Left lung (tissue), 10 donors: ENCODE measurements around the gene YIF1A. TPM values are rescaled to one million over a fixed set of nuclear protein-coding genes. Genes with fewer than 3 reads are reported as not detected.

ENCODE experiments used
- ATAC-seq: fragments of 200-7000 bp; cut with Tn5 transposase; one replicate; pipeline ENCODE4 v1.9.1; 2020; ENCODE audit warnings: moderate library complexity
- DNase-seq, 4 donors: peaks; one replicate each; pipeline ENCODE4 v3.0.0-alpha.2; 2013 to 2020
- H3K27ac ChIP-seq, 2 donors: fragments of 200-600 bp; sonication (generic) in 1 of 2; one replicate each; pipeline versions ENCODE4 v1.5.0 to v1.8.0; 2020 to 2021
- H3K27me3 ChIP-seq, 2 donors: fragments of 200-600 bp; sonication (generic) in 1 of 2; one replicate each; pipeline versions ENCODE4 v1.5.0 to v1.8.0; 2020 to 2021
- H3K36me3 ChIP-seq, 2 donors: fragments of 200-600 bp; sonication (generic) in 1 of 2; one replicate each; pipeline versions ENCODE4 v1.5.0 to v1.8.0; 2020 to 2021
- H3K4me1 ChIP-seq, 2 donors: fragments of 200-600 bp; one replicate each; pipeline ENCODE4 v1.8.0; 2021
- H3K4me3 ChIP-seq, 2 donors: fragments of 200-600 bp; sonication (generic) in 1 of 2; one replicate each; pipeline versions ENCODE4 v1.5.0 to v1.8.0; 2020 to 2021; ENCODE audit warnings: mild to moderate bottlenecking in 1 of 2
- H3K9me3 ChIP-seq, 2 donors: fragments of 200-600 bp; sonication (generic) in 1 of 2; one replicate each; pipeline versions ENCODE4 v1.5.0 to v1.8.0; 2020 to 2021
- CTCF ChIP-seq, 2 donors: fragments of 200-600 bp; sonication (generic) in 1 of 2; IDR thresholded peaks; one replicate each; pipeline versions ENCODE4 v1.5.0 to v1.8.0; 2021; ENCODE audit warnings: antibody characterized with exemption in 2 of 2
- intact Hi-C, 2 donors: fragments of 100-400 bp; cut with DNase I; formaldehyde crosslinking; loops; one replicate each; pipeline versions ENCODE4 v1.11.2 to v1.14.2; 2022
- polyA plus RNA-seq, 6 donors: library from polyadenylated mRNA; unstranded; fragments of 120-200 nt; gene quantifications; one replicate each; pipeline ENCODE4 v1.2.1, GENCODE V29; 2013; ENCODE audit not compliant: insufficient read length in 6 of 6
- total RNA-seq, 2 donors: library from RNA; stranded (reverse); fragmentation: NEBNext Ultra II Directional; extraction: Animal tissue kit (Norgen Biotek cat#: 25700); gene quantifications; one replicate each; pipeline ENCODE4 v1.2.1, GENCODE V29; 2021
- donor health status: DM: no; HTN: yes; CAD: no.
- donor health status: DM: no; HTN: no; CAD: no.

The YIF1A gene
- total and polyA plus RNA-seq, 8 donors: 32.9 to 118 (median 45.9) TPM

- TF ChIP-seq CTCF (IDR thresholded peaks at IDR 0.05): no peak
- intact Hi-C loops: no loop called here
- H3K27me3 ChIP-seq: no peaks in the 10 kb centered on the region
- DNase-seq (peak in 1 of 4 donors; percentile 82), ATAC-seq (peak; percentile 40)
- peak overlapping the region; percentile 49 to 63 for H3K4me3 ChIP-seq
- H3K9me3 ChIP-seq: no peaks in the 10 kb centered on the region
- H3K27ac ChIP-seq: peak overlapping the region; percentile 86 to 87
- H3K36me3 ChIP-seq: peaks cover 0 to 65% of the 10 kb centered on the region in 2 donors
- peaks cover 19 to 34% of the 10 kb centered on the region in 2 donors for H3K4me1 ChIP-seq
These were observed 46.7 kb upstream of the YIF1A start for GRCh38 chr11:66335531-66336233.

GRCh38 chr11:66334605-66335442 lies 45.9 kb upstream of the YIF1A start:
- Histone ChIP-seq H3K27me3 (no peaks in the 10 kb centered on the region), H3K4me3 (peak overlapping the region; percentile 49 to 63), H3K36me3 (peaks cover 0 to 56% of the 10 kb centered on the region in 2 donors), H3K9me3 (no peaks in the 10 kb centered on the region), H3K4me1 (peaks cover 19 to 34% of the 10 kb centered on the region in 2 donors), H3K27ac (peak overlapping the region in 1 of 2 donors; percentile 87)
- no peak for ATAC-seq
- intact Hi-C loops: no loop called here
- no peak for TF ChIP-seq CTCF (IDR thresholded peaks at IDR 0.05)
- peak in 1 of 4 donors; percentile 78 for DNase-seq

- no peak for ATAC-seq
- Histone ChIP-seq H3K27me3 (no peaks in the 10 kb centered on the region), H3K4me1 (peaks cover 19 to 35% of the 10 kb centered on the region in 2 donors), H3K9me3 (no peaks in the 10 kb centered on the region), H3K4me3 (no peak overlapping the region), H3K36me3 (peaks cover 0 to 48% of the 10 kb centered on the region in 2 donors), H3K27ac (no peak overlapping the region)
- peak in 2 of 4 donors; percentile 24 to 58 for DNase-seq
- intact Hi-C loops: no loop called here
- no peak for TF ChIP-seq CTCF (IDR thresholded peaks at IDR 0.05)
These were observed 45.1 kb upstream of the YIF1A start for GRCh38 chr11:66333896-66334604.

GRCh38 chr11:66333220-66333877 lies 44.4 kb upstream of the YIF1A start:
- Histone ChIP-seq H3K27me3 (no peaks in the 10 kb centered on the region), H3K9me3 (no peaks in the 10 kb centered on the region), H3K36me3 (peaks cover 0 to 41% of the 10 kb centered on the region in 2 donors), H3K27ac (no peak overlapping the region), H3K4me3 (no peak overlapping the region), H3K4me1 (peaks cover 22 to 42% of the 10 kb centered on the region in 2 donors)
- no peak for ATAC-seq
- TF ChIP-seq CTCF (IDR thresholded peaks at IDR 0.05): no peak
- intact Hi-C loops: no loop called here
- peak in 1 of 4 donors; percentile 54 for DNase-seq
